Activated naive CD4-positive, alpha-beta T cell treated with anti-CD3 and anti-CD28 coated beads, Interleukin-2, amount 10 ng/mL, durations not matched to agents 7 days and 5 days (primary cell): Measurements from ENCODE around the gene SLC25A28.

ENCODE experiments used
- CTCF ChIA-PET: fragments of 350-600 bp; sonication (Branson Sonifier 250); formaldehyde crosslinking; loops from one replicate; lab custom pipeline; 2021; ENCODE audit warnings: antibody characterized with exemption; lab: Charles Lee
- DNase-seq: peaks from one replicate; pipeline ENCODE4 v3.0.0-alpha.2; 2020
- H3K27ac Mint-ChIP-seq: one replicate; pipeline ENCODE4 v1.8.0; 2021; ENCODE audit warnings: mild to moderate bottlenecking, moderate library complexity, mixed read lengths
- H3K27me3 Mint-ChIP-seq: one replicate; pipeline ENCODE4 v1.8.0; 2021; ENCODE audit warnings: mild to moderate bottlenecking, mixed read lengths
- H3K36me3 Mint-ChIP-seq: one replicate; pipeline ENCODE4 v1.8.0; 2021; ENCODE audit warnings: mixed read lengths
- H3K4me1 Mint-ChIP-seq: one replicate; pipeline ENCODE4 v1.8.0; 2021; ENCODE audit warnings: mixed read lengths
- H3K4me3 Mint-ChIP-seq: one replicate; pipeline ENCODE4 v1.8.0; 2021; ENCODE audit warnings: mild to moderate bottlenecking, moderate library complexity, mixed read lengths
- H3K9me3 Mint-ChIP-seq: one replicate; pipeline ENCODE4 v1.8.0; 2021; ENCODE audit warnings: mixed read lengths

SLC25A28 gene

GRCh38 chr10:99619851-99620710, at the start of gene SLC25A28:
TSS of gene SLC25A28 (minus strand) at chr10:99620439. CDS start at chr10:99620335, 104 bp downstream.
- Mint-ChIP-seq H3K4me3 (peak within 1 kb of the TSS; percentile 89), H3K4me1 (peaks cover 59% of the 10 kb centered on the region), H3K9me3 (no peaks in the 10 kb centered on the region), H3K27ac (peak within 1 kb of the TSS; percentile 96), H3K36me3 (peaks cover 21% of the 10 kb centered on the region), H3K27me3 (peaks cover 8% of the 10 kb centered on the region)
- CTCF ChIA-PET, result interaction anchor here (2.5 kb wide), 1 partner anchor 8 kb away, joined by 9 read pairs; no protein-coding TSS in a partner anchor
- DNase-seq, result peak; percentile 96

- CTCF ChIA-PET, result no interaction called here
- peaks cover 2% of the 10 kb centered on the region for H3K36me3 Mint-ChIP-seq
These were observed 47.0 kb upstream of the SLC25A28 start for GRCh38 chr10:99667108-99667751.

GRCh38 chr10:99665304-99665703, 45.1 kb upstream of the SLC25A28 start:
- CTCF ChIA-PET, result no interaction called here
- Mint-ChIP-seq H3K4me3 (no peak overlapping the region), H3K36me3 (peaks cover 2% of the 10 kb centered on the region), H3K27ac (no peak overlapping the region), H3K4me1 (peaks cover under 1% of the 10 kb centered on the region), H3K9me3 (no peaks in the 10 kb centered on the region), H3K27me3 (no peaks in the 10 kb centered on the region)
- DNase-seq, result no peak

More at GRCh38 chr10:99667108-99667751, 47.0 kb upstream of the SLC25A28 start:
- Mint-ChIP-seq H3K27me3 (no peaks in the 10 kb centered on the region), H3K27ac (no peak overlapping the region), H3K4me3 (no peak overlapping the region), H3K9me3 (no peaks in the 10 kb centered on the region), H3K4me1 (no peaks in the 10 kb centered on the region)
- DNase-seq, result no peak

- peaks cover 2% of the 10 kb centered on the region for H3K36me3 Mint-ChIP-seq
- H3K4me3 Mint-ChIP-seq, result no peak overlapping the region
- no peak for DNase-seq
- CTCF ChIA-PET, result no interaction called here
- peaks cover 15% of the 10 kb centered on the region for H3K27me3 Mint-ChIP-seq
- no peaks in the 10 kb centered on the region for H3K9me3 Mint-ChIP-seq
- H3K4me1 Mint-ChIP-seq, result peaks cover 22% of the 10 kb centered on the region
- no peak overlapping the region for H3K27ac Mint-ChIP-seq
These were observed 41.1 kb upstream of the SLC25A28 start for GRCh38 chr10:99661377-99661763.

- peaks cover 2% of the 10 kb centered on the region for H3K36me3 Mint-ChIP-seq
- H3K27ac Mint-ChIP-seq, result no peak overlapping the region
- peaks cover 22% of the 10 kb centered on the region for H3K4me1 Mint-ChIP-seq
- no peaks in the 10 kb centered on the region for H3K9me3 Mint-ChIP-seq
- CTCF ChIA-PET, result no interaction called here
- H3K27me3 Mint-ChIP-seq, result peaks cover 21% of the 10 kb centered on the region
- no peak for DNase-seq
- no peak overlapping the region for H3K4me3 Mint-ChIP-seq
These were observed 40.6 kb upstream of the SLC25A28 start for GRCh38 chr10:99660662-99661376.

GRCh38 chr10:99659868-99660366, 39.7 kb upstream of the SLC25A28 start:
- DNase-seq, result peak; percentile 20
- peaks cover 22% of the 10 kb centered on the region for H3K4me1 Mint-ChIP-seq
- H3K27ac Mint-ChIP-seq, result no peak overlapping the region
- peak overlapping the region; percentile 79 for H3K4me3 Mint-ChIP-seq
- H3K27me3 Mint-ChIP-seq, result peaks cover 21% of the 10 kb centered on the region
- H3K36me3 Mint-ChIP-seq, result no peaks in the 10 kb centered on the region
- CTCF ChIA-PET, result no interaction called here
- no peaks in the 10 kb centered on the region for H3K9me3 Mint-ChIP-seq

GRCh38 chr10:99659031-99659867, 39.0 kb upstream of the SLC25A28 start, which contains the start of gene ENTPD7:
TSS of gene ENTPD7 (plus strand) at chr10:99659509. CDS start at chr10:99659957, 448 bp downstream.
- CTCF ChIA-PET, result interaction anchor here (0.7 kb wide), 1 partner anchor 41 kb away, joined by 3 read pairs; no protein-coding TSS in a partner anchor

GRCh38 chr10:99658622-99659030, 38.4 kb upstream of the SLC25A28 start:
- peak overlapping the region; percentile 79 for H3K4me3 Mint-ChIP-seq
- H3K27ac Mint-ChIP-seq, result no peak overlapping the region
- peak; percentile 48 for DNase-seq
- H3K4me1 Mint-ChIP-seq, result peaks cover 22% of the 10 kb centered on the region
- CTCF ChIA-PET, result interaction anchor here (0.7 kb wide), 1 partner anchor 40 kb away, joined by 3 read pairs; no protein-coding TSS in a partner anchor
- H3K9me3 Mint-ChIP-seq, result no peaks in the 10 kb centered on the region
- no peaks in the 10 kb centered on the region for H3K36me3 Mint-ChIP-seq
- peaks cover 22% of the 10 kb centered on the region for H3K27me3 Mint-ChIP-seq

More at GRCh38 chr10:99659031-99659867, 39.0 kb upstream of the SLC25A28 start, which contains the start of gene ENTPD7:
- H3K27ac Mint-ChIP-seq, result peak within 1 kb of the TSS; percentile 17
- peaks cover 22% of the 10 kb centered on the region for H3K4me1 Mint-ChIP-seq
- H3K4me3 Mint-ChIP-seq, result peak within 1 kb of the TSS; percentile 79
- no peaks in the 10 kb centered on the region for H3K9me3 Mint-ChIP-seq
- no peaks in the 10 kb centered on the region for H3K36me3 Mint-ChIP-seq
- DNase-seq, result peak; percentile 95
- H3K27me3 Mint-ChIP-seq, result peaks cover 21% of the 10 kb centered on the region

- peaks cover 27% of the 10 kb centered on the region for H3K27me3 Mint-ChIP-seq
- H3K9me3 Mint-ChIP-seq, result no peaks in the 10 kb centered on the region
- H3K4me3 Mint-ChIP-seq, result no peak overlapping the region
- H3K27ac Mint-ChIP-seq, result no peak overlapping the region
- H3K36me3 Mint-ChIP-seq, result no peaks in the 10 kb centered on the region
- no peak for DNase-seq
- peaks cover 22% of the 10 kb centered on the region for H3K4me1 Mint-ChIP-seq
- CTCF ChIA-PET, result no interaction called here
These were observed 36.2 kb upstream of the SLC25A28 start for GRCh38 chr10:99656199-99657064.

- CTCF ChIA-PET, result no interaction called here
- peaks cover 39% of the 10 kb centered on the region for H3K27me3 Mint-ChIP-seq
- DNase-seq, result no peak
- no peak overlapping the region for H3K4me3 Mint-ChIP-seq
- H3K9me3 Mint-ChIP-seq, result no peaks in the 10 kb centered on the region
- H3K36me3 Mint-ChIP-seq, result no peaks in the 10 kb centered on the region
- peaks cover 15% of the 10 kb centered on the region for H3K4me1 Mint-ChIP-seq
- H3K27ac Mint-ChIP-seq, result no peak overlapping the region
These were observed 34.3 kb upstream of the SLC25A28 start for GRCh38 chr10:99654390-99655175.

- H3K27ac Mint-ChIP-seq, result no peak overlapping the region
- no peak for DNase-seq
- no peaks in the 10 kb centered on the region for H3K36me3 Mint-ChIP-seq
- CTCF ChIA-PET, result no interaction called here
- no peaks in the 10 kb centered on the region for H3K9me3 Mint-ChIP-seq
- H3K27me3 Mint-ChIP-seq, result peaks cover 45% of the 10 kb centered on the region
- no peak overlapping the region for H3K4me3 Mint-ChIP-seq
- no peaks in the 10 kb centered on the region for H3K4me1 Mint-ChIP-seq
These were observed 32.7 kb upstream of the SLC25A28 start for GRCh38 chr10:99652800-99653390.
